GM12873 (cell line): ENCODE measurements around the gene ZNF213.

Experiments used
- TF ChIP-seq, protein P1 (sequence below): IDR thresholded peaks from 2 replicates; pipeline ENCODE4 v1.5.1; 2012; ENCODE audit warnings: low read depth, mild to moderate bottlenecking, moderate library complexity, low read length, control low read depth; ENCODE audit not compliant: insufficient read depth; ENCODE audit errors: missing control alignments

ZNF213 gene

GRCh38 chr16:3134338-3135125, at the start of gene ZNF213:
TSS of gene ZNF213 (plus strand) at chr16:3135029. CDS start at chr16:3137281, 2,252 bp downstream.
- TF ChIP-seq, protein P1, sequence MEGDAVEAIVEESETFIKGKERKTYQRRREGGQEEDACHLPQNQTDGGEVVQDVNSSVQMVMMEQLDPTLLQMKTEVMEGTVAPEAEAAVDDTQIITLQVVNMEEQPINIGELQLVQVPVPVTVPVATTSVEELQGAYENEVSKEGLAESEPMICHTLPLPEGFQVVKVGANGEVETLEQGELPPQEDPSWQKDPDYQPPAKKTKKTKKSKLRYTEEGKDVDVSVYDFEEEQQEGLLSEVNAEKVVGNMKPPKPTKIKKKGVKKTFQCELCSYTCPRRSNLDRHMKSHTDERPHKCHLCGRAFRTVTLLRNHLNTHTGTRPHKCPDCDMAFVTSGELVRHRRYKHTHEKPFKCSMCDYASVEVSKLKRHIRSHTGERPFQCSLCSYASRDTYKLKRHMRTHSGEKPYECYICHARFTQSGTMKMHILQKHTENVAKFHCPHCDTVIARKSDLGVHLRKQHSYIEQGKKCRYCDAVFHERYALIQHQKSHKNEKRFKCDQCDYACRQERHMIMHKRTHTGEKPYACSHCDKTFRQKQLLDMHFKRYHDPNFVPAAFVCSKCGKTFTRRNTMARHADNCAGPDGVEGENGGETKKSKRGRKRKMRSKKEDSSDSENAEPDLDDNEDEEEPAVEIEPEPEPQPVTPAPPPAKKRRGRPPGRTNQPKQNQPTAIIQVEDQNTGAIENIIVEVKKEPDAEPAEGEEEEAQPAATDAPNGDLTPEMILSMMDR, result no peak

DNA sequence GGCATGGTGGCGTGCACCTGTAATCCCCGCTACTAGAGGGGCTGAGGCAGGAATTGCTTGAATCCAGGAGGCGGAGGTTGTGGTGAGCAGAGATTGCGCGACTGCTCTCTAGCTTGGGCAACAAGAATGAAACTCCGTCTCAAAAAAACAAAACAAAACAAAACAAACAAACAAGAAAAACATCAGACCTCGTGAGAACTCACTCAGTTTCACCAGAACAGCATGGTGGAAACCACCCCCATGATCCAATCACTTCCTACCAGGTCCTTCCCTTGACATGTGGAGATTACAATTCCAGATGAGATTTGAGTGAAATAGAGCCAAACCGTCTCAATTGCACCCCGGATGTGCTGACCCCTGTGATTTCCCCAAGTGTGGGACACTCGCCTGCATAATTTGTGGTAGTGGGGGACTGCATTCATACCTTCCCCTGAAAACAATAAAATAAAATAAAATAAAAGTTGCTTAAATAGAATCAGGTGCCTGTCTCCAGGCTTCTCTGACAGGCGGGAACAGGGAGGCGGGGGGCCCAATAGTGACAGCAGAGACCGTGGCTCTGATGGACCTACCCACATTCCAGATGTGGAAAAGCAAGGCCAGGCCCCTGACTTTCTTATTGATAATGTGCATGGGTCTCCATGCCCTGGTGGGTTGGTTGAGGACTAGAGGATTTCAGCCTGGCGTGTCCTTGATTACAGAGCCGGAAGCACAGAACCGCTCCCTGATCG, 48.8 kb upstream of the ZNF213 start:
- TF ChIP-seq, protein P1, result no peak

GRCh38 chr16:3086596-3087242, 48.1 kb upstream of the ZNF213 start:
- TF ChIP-seq, protein P1, result no peak

DNA sequence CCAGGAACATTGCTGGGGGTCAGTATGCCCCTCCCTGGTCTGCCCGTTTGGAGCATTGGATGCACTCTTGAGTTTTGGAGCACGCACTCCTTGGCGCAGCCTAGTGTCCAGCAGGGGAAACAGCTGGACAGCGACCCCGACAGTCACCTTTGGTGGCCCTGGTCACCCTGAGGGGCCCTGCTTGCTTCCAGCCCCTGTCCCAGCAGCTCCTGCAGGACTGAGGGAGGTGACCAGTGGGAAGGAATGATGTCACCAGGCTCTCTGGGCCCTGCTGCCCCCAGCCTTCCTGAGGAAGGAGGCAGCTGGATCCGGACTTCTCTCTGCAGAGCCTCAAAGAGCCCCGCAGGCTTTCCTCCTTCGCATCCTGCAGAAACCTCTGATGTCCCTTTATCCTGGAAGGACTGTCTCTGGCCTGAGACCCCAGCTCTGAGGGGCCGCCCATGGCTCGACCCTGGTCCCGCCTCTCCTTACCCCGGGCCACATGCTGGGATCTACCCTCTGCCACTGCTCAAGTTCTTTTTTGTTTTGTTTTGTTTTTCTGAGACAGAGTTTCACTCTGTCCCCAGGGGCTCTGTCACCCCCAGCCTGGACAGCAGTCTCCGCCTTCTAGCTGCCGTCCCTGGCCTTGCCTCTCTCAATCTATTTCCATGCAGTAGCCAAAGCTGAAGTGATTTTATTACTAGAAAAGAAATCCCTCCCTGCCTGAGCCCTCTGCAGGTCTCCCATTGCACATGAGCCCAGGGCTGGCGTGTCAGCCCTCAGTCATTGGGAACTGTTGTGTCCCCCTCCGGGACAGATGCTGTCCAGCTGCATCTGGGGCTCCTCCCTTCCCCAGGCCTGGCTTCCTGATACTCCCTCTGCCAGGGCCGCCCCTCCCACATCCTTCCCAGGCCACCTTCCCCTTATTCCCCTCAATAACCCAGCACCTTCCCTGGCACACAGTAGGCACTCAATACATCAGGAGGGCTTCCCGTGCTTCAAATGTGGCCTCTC, 47.3 kb upstream of the ZNF213 start:
- TF ChIP-seq, protein P1, result peak; percentile 32

DNA sequence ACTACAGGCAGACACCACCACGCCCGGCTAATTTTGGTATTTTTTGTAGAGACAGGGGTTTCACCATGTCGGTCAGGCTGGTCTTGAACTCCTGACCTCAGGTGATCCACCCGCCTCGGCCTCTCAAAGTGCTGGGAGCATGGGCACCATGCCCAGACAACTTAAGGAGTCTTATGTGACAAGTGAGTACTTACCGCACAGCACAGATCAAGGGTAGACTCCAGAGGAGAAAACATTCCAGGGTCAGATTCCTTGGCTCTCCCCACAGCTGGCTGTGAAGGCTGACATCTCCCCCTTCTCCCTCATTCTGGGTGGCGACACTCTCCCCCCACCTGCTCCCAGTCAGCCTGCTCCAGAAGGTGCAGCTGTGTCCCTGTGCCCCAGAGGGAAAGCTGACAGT, 46.4 kb upstream of the ZNF213 start:
- TF ChIP-seq, protein P1, result no peak

GRCh38 chr16:3088925-3089716, 45.7 kb upstream of the ZNF213 start:
- TF ChIP-seq, protein P1, result no peak
